ENCODE results near the gene MVB12B. TPM values are rescaled to one million over a fixed set of nuclear protein-coding genes. Genes with fewer than 3 reads are reported as not detected.
"Not testable (repeated sequence)": the region's sequence is repeated elsewhere in the genome, so short reads cannot be mapped to it uniquely, and the experiment has no call there.

Gene MVB12B, protein sequence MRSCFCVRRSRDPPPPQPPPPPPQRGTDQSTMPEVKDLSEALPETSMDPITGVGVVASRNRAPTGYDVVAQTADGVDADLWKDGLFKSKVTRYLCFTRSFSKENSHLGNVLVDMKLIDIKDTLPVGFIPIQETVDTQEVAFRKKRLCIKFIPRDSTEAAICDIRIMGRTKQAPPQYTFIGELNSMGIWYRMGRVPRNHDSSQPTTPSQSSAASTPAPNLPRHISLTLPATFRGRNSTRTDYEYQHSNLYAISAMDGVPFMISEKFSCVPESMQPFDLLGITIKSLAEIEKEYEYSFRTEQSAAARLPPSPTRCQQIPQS
- 0.10 TPM in 1 of 2 replicates, not detected in the other for total RNA-seq (2014; rRNA removed; shearing (Covaris generic))

DNA sequence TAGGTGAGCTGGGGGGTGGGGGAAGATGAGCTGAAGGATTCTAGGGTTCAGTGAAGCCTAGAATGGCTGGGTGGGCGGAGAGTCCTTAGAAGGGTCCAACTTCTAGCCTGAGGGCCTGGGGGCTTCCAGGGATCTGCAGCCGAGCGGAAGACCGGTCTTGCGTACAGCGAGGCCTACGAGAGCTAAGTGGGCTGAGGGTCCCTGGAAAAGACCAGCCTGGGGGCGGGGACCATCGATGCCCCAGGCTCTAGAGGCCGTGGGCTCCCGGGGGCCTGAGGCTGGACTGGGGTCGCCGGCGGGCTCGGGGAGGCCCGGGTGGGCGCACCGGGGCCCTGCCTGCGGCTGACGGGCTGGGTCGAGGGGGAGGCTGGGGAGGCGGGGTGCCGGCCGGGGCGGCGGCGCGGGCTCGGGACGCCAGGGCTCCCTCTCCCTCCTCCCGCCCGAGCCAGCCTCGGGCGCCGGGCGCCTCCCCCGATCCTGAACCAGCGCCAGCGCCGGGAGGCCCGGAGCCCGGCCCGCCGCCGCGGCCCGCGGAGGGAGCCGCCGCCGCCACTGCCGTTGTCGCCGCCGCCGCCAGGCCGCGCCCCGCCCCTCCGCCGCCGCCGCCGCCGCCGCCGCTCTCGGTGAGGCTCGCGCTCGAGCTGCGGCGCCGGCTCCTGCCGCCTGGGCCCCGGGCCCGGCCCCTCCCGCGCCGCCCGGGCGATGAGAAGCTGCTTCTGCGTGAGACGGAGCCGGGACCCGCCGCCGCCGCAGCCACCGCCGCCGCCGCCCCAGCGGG is at the start of gene MVB12B:
Gene MVB12B (plus strand): TSS at position 602 of the 778 bp plus-strand sequence. CDS start 101 bp downstream, at position 703.
- no peak for DNase-seq (ENCODE audit: low spot score)

DNA sequence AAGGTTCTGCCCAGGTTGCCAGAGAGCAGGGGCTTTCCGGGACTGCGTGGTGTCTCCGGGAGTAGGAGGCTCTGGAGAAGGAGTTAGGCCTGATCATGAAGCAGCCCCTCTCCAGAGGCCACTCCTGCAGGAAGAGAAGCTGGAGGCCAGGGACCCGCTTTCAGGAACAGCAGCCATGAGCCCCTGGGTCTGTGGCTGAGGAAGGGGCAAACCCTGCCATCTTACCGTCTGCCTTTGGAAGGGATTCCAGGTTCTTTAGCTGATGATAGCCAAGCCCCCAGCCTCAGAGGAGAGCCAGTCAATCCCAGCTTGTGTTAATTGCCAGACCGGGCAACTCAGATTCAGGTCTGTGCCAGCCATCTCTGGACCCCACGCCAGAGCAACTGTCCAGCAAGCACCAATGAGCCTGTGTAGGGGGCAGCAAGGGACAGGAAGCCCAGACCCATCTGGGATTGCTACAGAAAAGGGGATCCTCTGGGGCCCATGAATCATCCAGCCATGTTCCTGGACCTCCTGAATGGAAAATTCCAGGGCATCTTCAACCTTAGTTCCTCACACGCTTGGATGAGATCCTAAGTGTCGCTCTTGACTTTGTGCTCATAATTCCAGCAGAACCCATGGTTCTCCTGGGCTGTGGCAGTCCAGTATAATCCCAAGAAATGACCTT is 42.7 kb upstream of the MVB12B start:
- DNase-seq (ENCODE audit: low spot score) = no peak

DNA sequence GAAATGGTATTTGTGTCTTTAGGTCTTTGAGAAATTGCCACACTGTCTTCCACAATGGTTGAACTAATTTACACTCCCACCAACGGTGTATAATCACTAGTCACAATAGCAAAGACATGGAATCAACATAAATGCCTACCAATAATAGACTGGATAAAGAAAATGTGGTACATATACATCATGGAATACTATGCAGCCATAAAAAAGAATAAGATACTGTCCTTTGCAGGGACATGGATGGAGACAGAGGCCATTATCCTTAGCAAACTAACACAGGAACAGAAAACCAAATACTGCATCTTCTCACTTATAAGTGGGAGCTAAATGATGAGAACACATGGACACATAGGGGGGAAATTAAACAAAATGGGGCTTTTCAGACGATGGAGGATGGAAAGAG is 41.0 kb upstream of the MVB12B start:
- DNase-seq (ENCODE audit: low spot score) = not testable (repeated sequence)

DNA sequence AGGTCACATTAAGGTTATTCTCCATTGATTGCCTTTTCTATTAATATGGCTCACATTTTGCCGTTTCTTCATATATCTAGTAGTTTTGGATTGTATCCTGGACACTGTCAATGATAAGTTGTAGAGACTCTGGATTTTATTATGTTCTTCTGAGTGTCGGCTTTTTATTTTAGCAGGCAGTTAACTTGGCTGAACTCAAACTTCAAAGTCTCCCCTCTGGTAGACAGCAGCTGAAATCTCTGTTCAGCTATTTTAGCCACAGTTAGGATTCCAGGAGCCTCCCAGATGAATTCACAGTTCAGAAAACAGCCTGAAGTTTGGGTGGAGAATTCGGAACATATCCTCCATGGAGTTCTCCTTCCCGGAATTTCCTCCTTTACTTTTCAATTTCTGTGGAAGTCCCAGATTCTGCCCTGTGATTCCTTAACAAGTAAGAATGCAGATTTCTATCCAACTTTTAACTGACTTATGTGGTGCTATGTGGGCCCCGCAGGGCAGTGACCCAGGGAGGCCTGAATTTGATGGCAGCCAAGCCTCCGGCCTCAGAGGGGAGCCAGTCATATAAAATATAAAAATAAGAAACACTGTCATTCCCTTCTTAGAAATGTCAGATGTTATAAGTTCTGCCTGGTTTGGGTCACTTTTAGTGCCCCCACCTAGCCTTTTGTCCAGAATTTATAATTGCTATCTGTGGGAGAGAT is 39.3 kb upstream of the MVB12B start:
- no peak for DNase-seq (ENCODE audit: low spot score)

DNA sequence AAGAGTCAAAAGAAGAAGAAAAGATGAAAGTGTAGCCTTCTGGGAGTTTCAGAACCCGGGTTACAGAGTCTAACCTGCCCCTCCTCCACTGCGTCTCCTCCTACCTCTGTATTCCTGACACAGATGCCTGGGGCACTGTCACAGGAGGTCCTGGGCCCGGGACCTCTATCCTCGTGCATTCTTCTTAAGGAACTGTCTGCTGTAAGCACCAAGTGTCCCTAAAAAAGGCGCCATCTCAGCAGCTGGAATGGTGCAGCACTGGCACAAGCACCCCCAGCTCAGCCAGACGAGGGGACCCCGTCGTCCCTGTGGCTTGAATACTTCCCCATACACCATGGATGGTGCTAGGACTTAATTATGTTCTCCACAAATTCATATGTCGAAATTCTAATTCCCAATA is 35.8 kb upstream of the MVB12B start:
- no peak for DNase-seq (ENCODE audit: low spot score)

DNA sequence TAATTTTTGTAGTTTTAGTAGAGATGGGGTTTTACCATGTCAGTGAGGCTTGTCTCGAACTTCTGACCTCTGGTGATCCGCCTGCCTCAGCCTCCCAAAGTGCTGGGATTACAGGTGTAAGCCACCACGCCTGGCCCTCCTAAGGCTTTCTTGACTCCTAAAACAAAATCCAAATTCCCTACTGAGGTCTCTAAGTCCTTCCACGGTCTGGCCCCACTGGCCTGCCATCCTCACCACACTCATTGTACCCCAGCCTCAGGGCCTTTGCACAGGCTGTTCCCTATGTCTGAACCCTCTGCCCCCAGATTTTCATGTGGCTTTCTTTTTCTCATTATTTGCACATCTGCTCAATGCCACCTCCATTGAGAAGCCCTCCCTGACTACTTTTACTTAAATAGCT is 34.7 kb upstream of the MVB12B start:
- no peak for DNase-seq (ENCODE audit: low spot score)

DNA sequence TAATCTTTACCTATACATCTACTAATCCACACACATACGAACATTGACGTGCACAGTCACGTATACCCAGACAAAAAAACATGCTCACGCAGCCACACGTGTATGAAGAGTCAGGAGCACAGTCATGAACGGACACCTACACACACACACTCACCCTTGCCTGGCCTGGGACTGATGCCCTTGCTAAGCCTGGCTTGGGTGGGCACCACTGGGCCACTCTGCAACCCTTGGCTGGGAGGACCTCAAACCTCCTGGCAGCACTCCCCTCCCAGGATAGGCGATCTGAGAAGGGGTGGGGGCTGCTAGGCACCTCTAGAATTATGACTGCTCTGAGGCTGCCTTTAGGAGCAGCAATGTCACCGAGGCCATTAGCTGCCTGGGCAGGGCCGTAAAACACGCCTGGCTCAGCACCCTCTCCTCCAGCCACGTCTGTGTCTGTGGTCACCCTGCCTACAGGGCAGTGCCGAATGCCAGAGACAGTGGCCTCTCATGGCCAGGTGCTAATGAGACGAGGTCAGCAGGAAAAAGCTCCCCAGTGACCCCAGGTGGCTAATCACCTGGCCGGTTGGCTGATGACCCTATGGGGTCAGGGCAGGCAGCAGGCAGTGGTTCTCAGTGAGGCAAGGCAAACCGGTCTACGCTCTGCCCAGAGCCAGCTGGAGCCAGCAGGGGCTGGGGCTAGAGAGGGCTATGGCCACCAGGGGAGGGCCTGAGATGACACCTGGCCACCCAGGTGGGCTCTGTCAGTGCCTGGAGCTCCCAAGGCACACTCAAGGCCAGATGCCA is 33.7 kb upstream of the MVB12B start:
- DNase-seq (ENCODE audit: low spot score) = no peak

DNA sequence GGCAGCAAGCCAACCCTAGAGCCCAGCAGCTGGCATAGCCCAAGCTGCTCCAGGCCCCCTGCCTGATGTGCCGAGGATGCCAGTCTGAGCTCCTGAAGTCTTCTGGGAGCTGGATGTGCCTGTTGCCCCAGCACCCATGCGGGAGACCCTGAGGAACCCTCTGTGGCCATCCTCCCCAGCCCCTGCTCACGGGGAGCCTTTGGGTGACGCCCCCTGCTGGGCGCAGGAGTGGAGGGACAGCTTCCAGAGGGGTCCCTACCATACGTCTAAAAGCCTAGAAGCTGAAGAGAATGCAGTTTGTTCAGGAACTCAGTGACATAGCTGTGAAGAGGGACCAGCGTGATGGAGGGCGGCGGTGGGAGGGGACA is 33.1 kb upstream of the MVB12B start:
- DNase-seq (ENCODE audit: low spot score) = no peak

DNA sequence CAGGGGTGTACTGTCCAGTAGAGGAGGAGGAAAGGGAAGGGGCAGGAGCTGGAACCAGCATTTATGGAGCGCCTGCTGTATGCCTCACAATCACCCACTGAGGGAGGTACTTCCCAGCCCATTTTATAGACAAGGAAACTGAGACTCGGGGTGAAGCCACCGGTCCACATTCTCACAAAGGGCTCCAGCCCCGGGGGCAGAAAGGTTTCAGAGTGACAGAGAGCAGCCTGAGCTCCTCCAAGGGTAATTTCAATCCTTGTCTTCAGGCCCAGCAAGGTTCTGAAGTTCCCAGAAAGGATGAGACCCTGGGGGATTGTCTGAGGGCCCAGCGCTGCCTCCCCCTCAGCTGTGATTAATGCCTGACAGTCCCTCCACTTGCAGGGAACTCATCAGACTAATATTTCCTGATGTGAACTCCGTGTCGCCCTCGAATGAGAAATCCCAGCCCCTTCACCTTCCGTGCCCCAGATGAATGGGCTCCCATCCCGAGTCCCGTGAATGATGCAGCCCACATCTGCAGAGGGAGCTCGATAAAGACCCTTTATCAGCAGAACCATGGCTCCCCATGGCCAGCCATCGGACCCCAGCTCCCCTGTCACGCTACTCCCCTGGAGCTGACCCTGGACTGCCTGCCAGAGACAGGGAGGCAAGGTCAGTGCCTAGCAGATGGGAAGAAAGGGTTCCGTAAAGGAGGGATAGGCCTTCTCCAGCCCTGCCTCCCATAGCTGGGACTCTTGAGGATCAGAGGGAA is 32.1 kb upstream of the MVB12B start:
- no peak for DNase-seq (ENCODE audit: low spot score)

DNA sequence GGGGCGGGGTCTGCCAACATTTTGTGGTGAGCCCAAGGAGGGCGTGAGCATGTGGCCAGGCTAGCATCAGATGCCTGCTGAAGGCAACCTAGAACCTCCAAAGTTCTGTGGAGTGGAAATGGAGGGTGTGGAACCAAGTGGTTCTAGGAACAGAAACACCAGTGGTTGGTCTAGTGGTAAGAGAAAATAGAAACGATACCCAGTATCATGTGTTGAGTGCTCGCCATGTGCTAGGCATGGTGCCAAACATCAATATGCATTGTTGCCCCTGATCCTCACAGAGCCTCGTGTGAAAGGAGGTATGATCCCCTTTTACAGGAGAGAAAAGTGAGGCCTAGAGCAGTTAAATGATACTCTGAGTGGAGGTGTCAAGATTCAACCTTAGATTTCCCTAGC is 31.5 kb upstream of the MVB12B start:
- no peak for DNase-seq (ENCODE audit: low spot score)

DNA sequence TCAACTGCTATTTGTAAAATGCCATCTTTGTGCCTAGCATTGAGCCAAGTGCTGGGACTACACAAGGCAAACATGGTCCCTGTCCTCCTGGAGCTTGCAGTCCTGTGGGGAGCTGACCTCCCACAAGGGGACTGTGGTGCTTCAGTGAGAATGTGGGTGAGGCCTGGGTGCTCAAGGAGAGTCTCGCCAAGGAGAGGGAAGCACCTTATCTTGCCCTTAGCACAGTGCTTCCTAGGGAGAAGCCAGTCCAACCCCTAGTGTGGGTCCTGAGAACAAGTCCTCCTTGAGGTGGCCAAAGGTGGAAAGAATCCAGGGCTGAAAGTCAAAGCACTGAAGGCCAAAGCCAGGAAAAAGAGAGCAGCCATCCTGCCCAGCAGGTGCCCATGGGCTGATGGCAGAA is 31.1 kb upstream of the MVB12B start:
- no peak for DNase-seq (ENCODE audit: low spot score)

DNA sequence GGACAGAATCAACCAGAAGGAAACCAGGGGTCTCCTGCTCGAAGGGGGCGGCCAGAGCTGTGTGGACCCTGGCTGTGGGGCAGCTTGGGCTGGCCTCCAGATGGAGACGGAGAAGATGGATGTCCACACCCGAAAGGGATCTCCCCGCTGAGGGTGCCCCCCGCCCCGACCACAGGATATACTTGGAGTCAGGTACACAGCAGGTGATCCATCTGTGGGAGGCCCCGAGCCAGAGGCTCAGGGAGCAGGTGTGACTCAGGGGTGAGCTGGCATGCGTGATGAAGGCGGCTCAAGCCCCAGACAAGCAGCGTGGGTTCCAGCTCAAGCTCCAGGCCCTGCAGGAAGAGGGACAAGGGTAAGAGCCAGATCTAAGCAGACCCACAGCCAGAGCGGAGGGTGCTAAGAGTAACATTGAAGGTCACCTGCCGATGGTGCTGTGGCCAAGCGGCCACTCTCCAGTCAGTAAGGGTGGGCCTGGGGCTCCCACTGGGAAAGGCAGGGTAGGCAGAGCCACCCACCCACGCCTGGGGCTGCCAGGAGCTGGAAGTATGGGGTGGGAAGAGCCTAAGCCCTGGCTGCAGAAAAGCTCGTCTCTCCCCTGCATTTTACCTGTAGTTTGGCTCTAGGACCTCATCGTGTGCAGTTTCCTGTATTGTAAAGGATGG is 30.6 kb upstream of the MVB12B start:
- DNase-seq (ENCODE audit: low spot score) = no peak

DNA sequence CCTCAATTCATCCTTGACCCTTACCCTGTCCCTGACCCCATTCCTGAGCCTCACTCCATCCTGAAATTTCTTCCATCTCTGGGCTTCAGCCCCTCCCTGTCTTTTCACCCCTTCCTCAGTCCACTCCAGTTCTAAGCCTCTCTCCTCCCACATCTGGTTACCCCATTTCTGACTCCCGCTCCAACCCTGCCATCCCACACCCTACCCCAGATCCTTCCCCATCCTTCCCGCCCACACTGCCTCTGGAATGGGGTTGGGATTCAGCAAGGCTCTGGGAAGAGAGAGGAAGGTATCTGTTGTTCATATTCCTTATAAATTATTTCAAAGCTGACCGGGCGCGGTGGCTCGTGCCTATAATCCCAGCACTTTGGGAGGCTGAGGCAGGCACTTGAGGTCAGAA is 29.9 kb upstream of the MVB12B start:
- DNase-seq (ENCODE audit: low spot score) = no peak

DNA sequence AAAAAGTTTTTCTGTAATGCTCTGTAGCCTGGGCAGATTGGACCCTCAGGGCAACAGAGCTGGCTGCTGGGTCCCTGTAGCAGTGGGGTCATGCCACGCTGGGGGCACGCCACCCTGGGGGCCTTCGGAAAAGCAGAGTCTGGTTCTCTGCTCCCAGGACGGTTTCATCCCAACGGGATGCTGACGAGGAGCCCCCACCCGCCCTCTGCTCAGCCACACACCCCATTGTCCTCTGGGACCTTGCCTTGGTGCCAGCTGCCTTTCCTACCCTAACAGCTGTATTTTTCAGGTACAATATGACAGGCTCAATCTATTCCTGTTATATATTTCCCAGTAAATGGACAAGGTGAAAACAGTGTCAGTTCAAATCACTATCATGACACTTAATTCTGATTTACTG is 29.0 kb upstream of the MVB12B start:
- no peak for DNase-seq (ENCODE audit: low spot score)

DNA sequence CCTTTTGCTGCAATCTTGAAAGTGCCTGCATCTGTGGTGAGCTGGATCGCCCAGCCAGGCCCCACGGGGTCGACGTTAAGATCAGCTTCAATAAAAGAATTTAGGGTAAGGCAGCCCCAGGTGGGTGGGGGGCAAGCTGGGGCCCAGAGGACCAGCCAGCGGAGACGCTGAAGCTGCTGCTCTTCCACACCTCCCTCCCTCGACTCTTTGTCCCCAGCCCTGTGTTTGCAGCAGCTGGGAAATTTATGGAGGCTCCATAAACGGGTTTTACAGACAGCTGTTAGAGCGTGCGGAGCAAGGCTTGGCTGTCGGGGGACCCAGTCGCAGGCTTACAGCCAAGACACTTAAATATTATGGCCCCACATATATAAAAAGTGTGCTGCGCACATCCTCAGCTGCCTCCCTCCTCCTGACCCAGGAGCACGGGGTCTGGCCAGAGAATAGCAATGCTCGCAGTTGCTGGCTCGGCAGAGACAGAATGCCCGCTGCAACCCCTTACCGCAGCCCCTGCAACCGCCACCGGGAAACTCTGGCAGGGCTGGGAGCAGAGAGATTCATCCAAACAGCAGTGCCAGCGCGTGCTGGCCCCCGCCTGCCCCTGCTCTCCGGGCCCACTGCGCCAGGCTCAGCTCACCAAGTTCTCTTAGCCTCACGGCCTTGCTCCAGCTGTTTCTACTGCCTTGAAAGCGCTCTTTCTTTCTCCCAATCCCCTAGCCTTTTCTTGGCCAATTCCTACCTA is 28.4 kb upstream of the MVB12B start:
- DNase-seq (ENCODE audit: low spot score) = no peak

DNA sequence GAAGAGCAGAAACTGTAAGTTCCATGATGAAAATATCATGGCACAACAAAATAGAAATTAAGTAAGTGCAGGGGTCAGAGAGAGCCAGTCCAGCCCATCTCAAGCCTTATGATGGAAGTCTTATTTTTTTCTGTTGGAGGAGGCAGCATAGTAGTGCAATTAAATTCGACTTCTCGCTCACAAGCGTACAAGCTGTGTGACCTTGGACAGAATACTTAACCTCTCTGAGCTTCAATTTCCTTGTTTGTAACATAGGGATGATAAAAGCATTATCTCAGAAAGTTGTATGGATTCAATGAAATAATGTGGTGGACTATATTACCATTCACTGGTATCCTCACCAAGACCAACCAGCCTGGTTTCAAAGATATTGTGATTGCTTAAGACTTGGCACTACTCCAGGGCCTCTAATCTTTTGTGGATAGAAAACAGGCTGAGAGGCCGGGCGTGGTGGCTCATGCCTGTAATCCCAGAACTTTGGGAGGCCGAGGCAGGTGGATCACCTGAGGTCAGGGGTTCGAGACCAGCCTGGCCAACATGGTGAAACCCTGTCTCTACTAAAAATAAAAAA is 26.8 kb upstream of the MVB12B start:
- no peak for DNase-seq (ENCODE audit: low spot score)

DNA sequence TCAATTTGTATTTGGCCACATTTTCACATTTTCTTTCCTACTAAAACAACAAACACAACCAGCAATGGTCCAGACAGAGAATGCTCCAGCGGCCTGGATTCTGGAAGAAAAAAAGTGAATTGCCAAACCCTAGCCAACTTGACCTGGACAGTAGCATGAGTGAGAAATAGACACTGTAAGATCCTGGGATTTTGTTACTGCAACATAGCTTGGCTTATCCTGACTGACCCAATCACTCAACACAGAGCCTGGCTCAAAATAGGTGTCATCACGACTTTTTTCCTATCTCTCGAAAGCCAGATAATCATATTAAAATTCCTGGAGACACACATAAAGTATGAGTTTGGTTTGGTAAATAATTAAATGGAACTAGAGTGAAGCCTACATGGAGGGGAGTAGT is 25.4 kb upstream of the MVB12B start:
- DNase-seq (ENCODE audit: low spot score) = no peak

DNA sequence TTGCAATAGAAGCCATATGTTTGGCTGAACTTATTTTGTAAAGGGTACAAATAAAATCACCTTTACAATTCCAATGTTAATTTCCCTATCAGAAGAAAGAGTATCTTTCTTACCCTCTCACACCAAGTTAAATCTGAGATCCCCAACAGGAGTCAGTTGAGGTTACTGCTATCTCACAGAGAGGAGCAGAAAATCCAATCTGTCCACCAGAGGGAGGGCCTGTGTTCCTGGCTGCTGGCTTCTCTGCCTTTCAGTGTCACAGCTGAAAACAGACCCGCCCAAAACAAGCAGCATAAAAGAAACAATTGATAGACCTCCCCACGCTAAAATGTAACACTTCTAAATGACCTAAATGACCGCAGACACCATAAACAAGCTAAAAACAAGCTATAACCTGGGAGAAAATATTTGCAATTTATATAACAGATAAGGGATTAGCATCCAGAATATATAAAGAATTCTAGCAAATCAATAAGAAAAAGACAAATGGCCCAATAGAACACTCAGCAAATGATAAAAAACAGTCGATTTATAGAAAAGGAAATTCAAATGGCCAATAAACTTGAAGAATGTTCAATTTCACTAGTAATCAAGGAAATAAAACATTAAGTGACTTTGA is 24.5 kb upstream of the MVB12B start:
- DNase-seq (ENCODE audit: low spot score) = peak; percentile 66
